Ishikawa (cell line): ENCODE results near the gene UTP11.

Experiments
- CEBPB ChIP-seq: IDR thresholded peaks from 2 replicates; pipeline ENCODE4 v1.6.1; 2012
- CREB1 ChIP-seq: IDR thresholded peaks from 2 replicates; pipeline ENCODE4 v1.6.1; 2012; ENCODE audit warnings: low read depth
- EGR1 ChIP-seq: IDR thresholded peaks from 2 replicates; pipeline ENCODE4 v1.6.1; 2012
- EP300 ChIP-seq: IDR thresholded peaks from 2 replicates; pipeline ENCODE4 v1.6.1; 2012; ENCODE audit warnings: borderline replicate concordance
- FOXM1 ChIP-seq: IDR thresholded peaks from 2 replicates; pipeline ENCODE4 v1.6.1; 2012; ENCODE audit warnings: low read depth, borderline replicate concordance
- MAX ChIP-seq: IDR thresholded peaks from 2 replicates; pipeline ENCODE4 v1.6.1; 2012
- NFIC ChIP-seq: IDR thresholded peaks from 2 replicates; pipeline ENCODE4 v1.6.1; 2012
- RAD21 ChIP-seq: IDR thresholded peaks from 2 replicates; pipeline ENCODE4 v1.6.1; 2012; ENCODE audit warnings: low read depth
- REST ChIP-seq: IDR thresholded peaks from 2 replicates; pipeline ENCODE4 v1.6.1; 2012; ENCODE audit warnings: low read depth, mild to moderate bottlenecking
- TAF1 ChIP-seq: IDR thresholded peaks from 2 replicates; pipeline ENCODE4 v1.6.1; 2012; ENCODE audit warnings: low read depth, mild to moderate bottlenecking
- TCF12 ChIP-seq: IDR thresholded peaks from 2 replicates; pipeline ENCODE4 v1.6.1; 2012; ENCODE audit warnings: low read depth
- TEAD4 ChIP-seq: IDR thresholded peaks from 2 replicates; pipeline ENCODE4 v1.6.1; 2012
- USF1 ChIP-seq: IDR thresholded peaks from 2 replicates; pipeline ENCODE4 v1.6.1; 2012
- YY1 ChIP-seq: IDR thresholded peaks from 2 replicates; pipeline ENCODE4 v1.6.1; 2012; ENCODE audit warnings: low read depth
- ZBTB7A ChIP-seq: IDR thresholded peaks from 2 replicates; pipeline ENCODE4 v1.6.1; 2012; ENCODE audit warnings: low read depth

Gene UTP11

GRCh38 chr1:38028105-38028591 is 15.6 kb downstream of the UTP11 start:
- TF ChIP-seq REST (no peak), RAD21 (no peak), TEAD4 (no peak), NFIC (no peak), CEBPB (no peak), MAX (no peak), CREB1 (no peak), EP300 (no peak), EGR1 (no peak)

- no peak for TF ChIP-seq ZBTB7A
- no peak for TF ChIP-seq YY1
- no peak for TF ChIP-seq EP300
- TF ChIP-seq TCF12 = no peak
- no peak for TF ChIP-seq FOXM1
- no peak for TF ChIP-seq CEBPB
- TF ChIP-seq RAD21 = no peak
- no peak for TF ChIP-seq MAX
- TF ChIP-seq USF1 = no peak
- TF ChIP-seq REST = no peak
- no peak for TF ChIP-seq TEAD4
- no peak for TF ChIP-seq NFIC
- no peak for TF ChIP-seq EGR1
- TF ChIP-seq TAF1 = no peak
- TF ChIP-seq CREB1 = no peak
These were observed 16.1 kb downstream of the UTP11 start for GRCh38 chr1:38028671-38029070.

- TF ChIP-seq YY1 (no peak), FOXM1 (no peak), TAF1 (no peak), CEBPB (no peak), USF1 (no peak), NFIC (0 out of 2 replicates have a peak, but pooled peaks have one; percentile 17), TCF12 (no peak), RAD21 (peak; percentile 34; the same call in 1 of the 2 replicates)
These were observed 16.6 kb downstream of the UTP11 start for GRCh38 chr1:38029081-38029681.

- TF ChIP-seq TAF1 = no peak
- TF ChIP-seq EP300 = no peak
- no peak for TF ChIP-seq REST
- TF ChIP-seq RAD21 = no peak
- no peak for TF ChIP-seq USF1
- no peak for TF ChIP-seq MAX
- no peak for TF ChIP-seq NFIC
- TF ChIP-seq YY1 = no peak
- TF ChIP-seq TEAD4 = no peak
- no peak for TF ChIP-seq CEBPB
- TF ChIP-seq CREB1 = no peak
These were observed 17.4 kb downstream of the UTP11 start for GRCh38 chr1:38029685-38030511.
